T-helper 2 cell treated with Interferon-gamma antibody and Interleukin-4, amounts not matched to agents 100 ng/mL and 5 ng/mL, for 36 hours (primary cell): ENCODE data around the gene WWOX. TPM values are rescaled to one million over a fixed set of nuclear protein-coding genes. Genes with fewer than 3 reads are reported as not detected.

Experiments
- intact Hi-C: fragments of 100-400 bp; cut with micrococcal nuclease; formaldehyde crosslinking; loops from one replicate; pipeline ENCODE4 v1.15.1; 2023
- total RNA-seq: library from RNA; stranded (reverse); gene quantifications from 2 replicates; pipeline ENCODE4 v1.2.3, GENCODE V29; 2022

Gene WWOX
- total RNA-seq, 1 donor from 2014 or later, result 26.3 TPM

GRCh38 chr16:79175286-79176057 lies 1076.0 kb downstream of the WWOX start:
- intact Hi-C loops, result no loop called here

GRCh38 chr16:79177018-79177417 lies 1077.6 kb downstream of the WWOX start:
- intact Hi-C loops, result no loop called here

- intact Hi-C loops, result no loop called here
Measured at GRCh38 chr16:79181419-79181818, 1082.0 kb downstream of the WWOX start.

- intact Hi-C loops, result no loop called here
Measured at GRCh38 chr16:79182616-79183015, 1083.2 kb downstream of the WWOX start.

- intact Hi-C loops, result no loop called here
Measured at GRCh38 chr16:79183571-79183970, 1084.1 kb downstream of the WWOX start.

DNA sequence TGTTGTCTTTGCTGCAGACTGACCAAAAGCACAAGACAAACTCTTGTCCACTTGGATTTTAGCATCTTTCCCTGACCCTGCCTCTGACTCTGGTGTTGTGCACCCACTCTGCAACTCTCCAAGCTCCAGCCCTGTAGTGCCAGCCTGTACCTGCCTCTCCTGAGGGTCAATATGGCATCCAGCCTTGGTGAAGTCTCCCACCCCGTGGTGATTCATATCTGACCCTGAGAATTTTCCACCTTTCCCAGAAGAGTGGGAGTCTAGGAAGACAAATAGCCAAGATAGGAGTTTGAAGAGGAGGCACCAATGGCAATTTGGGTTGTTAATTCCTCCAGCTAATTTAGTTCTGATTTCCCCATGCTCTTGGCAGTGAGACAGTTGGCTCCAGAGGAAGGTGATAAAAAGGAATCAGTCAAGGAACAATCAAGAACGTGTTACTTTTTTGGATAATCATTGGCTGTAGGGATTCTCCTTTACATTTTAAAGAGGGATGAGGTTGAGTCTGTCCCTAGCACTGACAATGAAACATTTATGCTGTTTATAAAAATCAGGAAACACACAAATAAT lies 1085.1 kb downstream of the WWOX start:
- intact Hi-C loops, result no loop called here

DNA sequence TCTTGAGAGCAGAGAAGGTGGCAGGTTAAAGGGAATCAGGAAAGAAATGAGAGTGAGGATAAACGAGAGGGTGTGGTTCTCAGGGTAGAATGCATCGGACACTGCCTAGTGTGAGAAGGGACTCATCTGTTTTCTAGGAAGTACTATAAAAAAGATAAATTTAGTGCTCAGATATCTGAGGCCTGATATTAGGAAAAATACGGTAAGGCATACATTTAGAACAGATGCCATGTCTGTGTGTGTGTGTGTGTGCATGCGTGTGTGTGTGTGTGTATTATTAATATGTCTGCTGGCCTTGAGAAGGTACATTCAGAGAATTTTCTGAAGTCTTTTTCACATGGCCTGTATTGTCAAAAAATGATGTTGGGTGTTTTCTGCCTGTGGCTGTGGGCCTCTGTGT lies 1086.3 kb downstream of the WWOX start:
- intact Hi-C loops, result no loop called here

DNA sequence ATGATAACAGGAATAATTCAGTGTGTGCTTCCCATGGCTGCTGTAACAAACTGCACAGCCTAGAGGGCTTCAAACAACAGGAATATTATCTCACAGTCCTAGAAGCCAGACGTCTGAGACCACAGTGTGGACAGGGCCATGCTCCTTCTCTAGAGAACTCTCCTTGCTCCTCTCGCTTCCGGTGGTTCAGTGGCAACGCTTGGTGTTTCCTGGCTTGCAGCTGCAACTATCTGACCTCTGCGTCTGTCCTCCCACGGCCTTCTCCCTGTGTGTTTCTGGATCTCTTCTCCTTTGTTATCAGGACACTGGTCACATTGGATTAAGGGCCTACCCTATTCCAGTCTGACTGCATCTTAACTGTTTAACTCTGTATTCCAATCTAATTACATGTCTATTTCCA lies 1086.7 kb downstream of the WWOX start:
- intact Hi-C loops, result no loop called here

- intact Hi-C loops, result no loop called here
Measured at GRCh38 chr16:79188115-79188738, 1088.8 kb downstream of the WWOX start.

- intact Hi-C loops, result no loop called here
Measured at GRCh38 chr16:79188739-79189122, 1089.3 kb downstream of the WWOX start.

DNA sequence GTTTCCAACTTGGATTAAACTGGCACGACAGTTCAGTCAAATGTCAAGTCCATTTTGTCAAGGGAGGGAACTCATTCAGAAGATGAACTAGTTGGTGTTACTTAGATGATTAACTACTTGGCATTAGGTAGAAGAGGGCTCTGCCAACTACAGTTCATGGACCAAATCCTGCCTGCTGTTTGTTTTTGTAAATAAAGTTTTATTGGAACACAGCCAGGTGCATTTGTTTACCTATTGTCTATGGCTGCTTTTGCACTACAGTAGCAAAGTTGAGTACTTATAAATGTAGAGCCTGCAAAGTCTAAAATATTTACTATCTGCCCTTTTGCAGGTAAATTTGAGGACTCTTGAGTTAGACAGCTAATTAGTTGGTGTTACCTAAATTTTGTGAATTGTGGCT lies 1091.1 kb downstream of the WWOX start:
- intact Hi-C loops, result no loop called here

GRCh38 chr16:79191933-79192332 lies 1092.5 kb downstream of the WWOX start:
- intact Hi-C loops, result no loop called here

GRCh38 chr16:79192904-79193303 lies 1093.5 kb downstream of the WWOX start:
- intact Hi-C loops, result no loop called here

- intact Hi-C loops, result no loop called here
Measured at GRCh38 chr16:79194291-79194690, 1094.8 kb downstream of the WWOX start.

GRCh38 chr16:79195938-79196337 lies 1096.5 kb downstream of the WWOX start:
- intact Hi-C loops, result no loop called here

DNA sequence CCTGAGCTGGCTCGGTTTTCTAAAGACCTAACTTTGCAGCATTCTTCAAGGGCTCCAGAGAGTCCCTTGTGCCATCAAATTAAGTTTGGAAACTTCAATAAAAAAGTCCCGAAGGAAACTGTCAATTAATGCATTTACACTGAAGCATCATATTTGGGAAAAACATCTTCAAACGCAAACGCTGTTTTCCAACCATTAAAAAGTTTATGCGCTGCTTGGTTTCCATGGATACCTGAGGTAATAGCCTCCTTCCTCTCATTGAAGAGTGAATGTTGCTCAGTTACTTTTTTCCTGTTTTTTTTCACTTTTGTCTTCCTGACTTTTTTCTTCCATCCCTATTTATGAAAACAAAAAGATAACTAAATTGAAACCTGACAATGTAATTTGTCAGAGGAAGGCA lies 1102.0 kb downstream of the WWOX start:
- intact Hi-C loops, result no loop called here

- intact Hi-C loops, result no loop called here
Measured at GRCh38 chr16:79202977-79203376, 1103.5 kb downstream of the WWOX start.

DNA sequence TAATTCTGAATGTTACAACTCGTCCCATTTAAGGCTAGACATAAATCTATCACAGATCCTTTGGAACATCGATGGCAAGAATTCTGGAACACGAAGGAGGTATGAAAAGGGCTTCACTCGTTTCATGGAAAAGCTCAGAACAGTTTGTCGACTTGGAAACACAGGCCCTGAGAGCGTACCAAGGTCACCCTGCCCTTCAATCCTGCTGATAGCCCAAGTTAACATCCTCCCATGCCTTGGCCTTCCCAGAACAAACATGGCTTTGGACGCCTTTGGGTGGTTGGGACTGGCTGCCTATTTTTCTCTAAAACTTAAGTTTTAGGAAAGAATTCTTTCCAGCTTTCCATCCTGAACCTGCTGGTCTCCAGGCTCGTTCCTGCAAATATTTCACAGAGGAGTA lies 1105.0 kb downstream of the WWOX start:
- intact Hi-C loops, result no loop called here

GRCh38 chr16:79206889-79207288 lies 1107.4 kb downstream of the WWOX start:
- intact Hi-C loops, result no loop called here

DNA sequence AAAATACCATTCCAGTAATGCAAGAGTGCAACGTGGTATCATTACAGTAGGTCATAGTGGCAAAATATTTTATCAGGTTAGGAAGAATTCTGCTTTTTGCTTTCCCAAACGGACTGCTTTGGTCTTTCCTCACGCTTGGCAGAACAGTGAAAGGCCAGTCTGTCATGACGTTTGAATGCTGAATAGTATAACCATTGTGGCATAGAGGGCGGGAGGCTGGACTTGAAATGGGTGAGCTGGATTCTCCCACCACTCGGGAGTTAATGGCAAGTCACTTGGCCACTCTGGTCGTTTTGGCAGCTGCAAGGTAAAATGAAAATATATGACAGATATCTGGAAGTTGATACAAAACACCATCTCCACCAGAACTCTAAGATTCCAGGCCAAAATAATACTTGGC lies 1109.9 kb downstream of the WWOX start:
- intact Hi-C loops, result no loop called here

DNA sequence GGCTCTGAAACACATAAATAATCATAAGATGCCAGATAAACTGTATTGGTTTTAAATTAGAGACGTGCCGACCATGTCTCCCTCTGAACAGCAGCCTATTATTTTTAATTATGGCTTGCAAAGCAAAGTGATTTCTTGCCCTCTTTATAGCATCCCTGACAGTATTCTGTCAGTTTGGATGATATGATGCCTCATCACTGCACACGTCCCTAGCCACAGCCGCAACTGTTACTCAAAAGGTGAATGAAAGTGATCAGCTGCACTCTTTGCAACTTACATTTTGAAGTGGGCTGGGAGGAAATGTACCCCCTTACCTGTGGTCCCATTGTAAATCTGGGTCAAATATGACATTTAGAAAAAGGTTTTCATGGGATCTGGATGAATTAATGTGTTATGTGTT lies 1111.2 kb downstream of the WWOX start:
- intact Hi-C loops, result loop anchor here (10.0 kb wide), 1 partner anchor 104 kb away; no protein-coding TSS in a partner anchor

DNA sequence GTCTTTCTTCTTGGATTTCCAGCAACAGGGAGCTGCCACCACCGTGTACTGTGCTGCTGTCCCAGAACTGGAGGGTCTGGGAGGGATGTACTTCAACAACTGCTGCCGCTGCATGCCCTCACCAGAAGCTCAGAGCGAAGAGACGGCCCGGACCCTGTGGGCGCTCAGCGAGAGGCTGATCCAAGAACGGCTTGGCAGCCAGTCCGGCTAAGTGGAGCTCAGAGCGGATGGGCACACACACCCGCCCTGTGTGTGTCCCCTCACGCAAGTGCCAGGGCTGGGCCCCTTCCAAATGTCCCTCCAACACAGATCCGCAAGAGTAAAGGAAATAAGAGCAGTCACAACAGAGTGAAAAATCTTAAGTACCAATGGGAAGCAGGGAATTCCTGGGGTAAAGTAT lies 1112.1 kb downstream of the WWOX start:
- intact Hi-C loops, result loop anchor here (10.0 kb wide), 1 partner anchor 103 kb away; no protein-coding TSS in a partner anchor
